Activated CD4-positive, alpha-beta T cell treated with anti-CD3 and anti-CD28 coated beads, Interleukin-2, amount 50 U/mL, for 16 hours (primary cell): ENCODE measurements around the gene RBX1.
A peak's percentile ranks its signal among the peaks of the same experiment; 100 is the strongest.
"Not testable (repeated sequence)": the region's sequence is repeated elsewhere in the genome, so short reads cannot be mapped to it uniquely, and the experiment has no call there.

Experiments used
- DNase-seq: peaks from one replicate; pipeline ENCODE4 v3.0.0-alpha.2; 2020

The RBX1 gene

DNA sequence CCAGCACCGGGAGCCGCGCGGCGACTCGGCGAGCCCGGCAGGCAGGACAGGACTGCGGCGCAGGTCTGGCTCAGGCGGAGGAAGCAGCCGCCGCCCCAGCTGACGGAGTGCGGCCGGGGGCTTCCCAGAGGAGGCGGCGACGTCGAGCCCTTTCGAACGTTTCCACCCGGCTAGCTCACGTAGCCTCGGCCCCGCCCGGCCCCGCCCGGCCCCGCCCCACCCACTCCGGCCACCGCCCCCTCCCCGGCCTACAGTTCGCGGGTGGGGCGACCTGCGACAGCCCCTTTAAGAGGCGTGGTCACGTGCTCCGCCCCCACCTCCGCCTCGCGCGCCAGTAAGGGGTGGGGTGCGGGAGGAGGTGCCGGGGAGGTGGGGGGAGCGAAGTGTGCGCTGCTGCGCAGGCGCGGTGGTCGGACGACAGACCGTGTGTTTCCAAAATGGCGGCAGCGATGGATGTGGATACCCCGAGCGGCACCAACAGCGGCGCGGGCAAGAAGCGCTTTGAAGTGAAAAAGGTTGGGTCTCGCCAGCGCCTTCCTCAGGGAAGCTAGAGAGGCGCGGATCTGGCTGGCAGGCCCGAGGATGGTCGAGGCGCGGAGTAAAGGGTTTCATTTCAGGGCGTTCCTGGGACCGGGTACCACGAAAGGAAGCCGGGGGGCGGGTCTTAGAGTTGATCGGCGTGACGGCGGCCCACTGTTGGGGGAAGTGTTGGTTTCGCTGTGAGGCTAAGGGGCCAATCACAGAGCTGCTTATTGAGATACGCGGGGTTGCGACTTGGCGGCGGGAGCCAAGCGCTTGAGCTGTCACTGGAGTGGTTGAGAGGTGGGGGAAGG lies at the start of gene RBX1:
Gene RBX1, plus strand, starts transcription at position 417 of the 833 bp plus-strand sequence. Its CDS starts 21 bp downstream, at position 438.
- peak; percentile 99 for DNase-seq

DNA sequence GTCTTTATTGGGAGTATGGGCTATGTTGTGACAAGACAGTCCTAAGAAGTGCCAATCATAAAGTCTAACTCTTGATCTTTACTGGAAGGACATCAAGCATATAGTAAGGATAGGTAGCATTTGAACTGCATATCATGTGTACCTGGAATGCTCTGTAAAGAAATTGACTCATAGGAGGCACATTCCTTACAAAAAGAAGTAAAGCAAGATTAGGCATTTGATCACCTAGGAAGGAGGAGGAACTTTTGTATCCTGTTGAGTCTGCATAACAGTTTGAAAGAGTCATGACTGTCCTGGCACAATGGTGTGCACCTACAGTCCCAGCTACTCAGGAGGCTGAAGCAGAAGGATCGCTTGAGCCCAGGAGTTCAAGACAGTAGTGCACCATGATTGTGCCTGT lies 47.1 kb upstream of the RBX1 start:
- DNase-seq = no peak

DNA sequence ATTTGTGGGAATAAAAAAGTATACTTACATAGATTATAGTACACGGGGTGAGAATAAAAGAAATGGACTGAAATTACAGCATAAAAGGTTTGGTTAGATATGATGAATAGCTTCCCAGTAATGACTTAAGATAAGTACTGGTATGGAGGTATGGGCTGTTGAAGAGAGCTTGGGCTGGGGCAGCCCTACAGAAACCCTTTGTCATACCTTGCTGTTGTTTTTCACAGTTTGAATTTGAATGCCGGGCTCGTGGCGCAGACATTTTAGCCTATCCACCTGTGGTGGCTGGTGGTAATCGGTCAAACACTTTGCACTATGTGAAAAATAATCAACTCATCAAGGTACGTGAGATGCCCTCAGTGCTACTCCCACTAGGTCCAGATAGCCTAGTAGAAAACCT lies 42.3 kb upstream of the RBX1 start:
- no peak for DNase-seq

DNA sequence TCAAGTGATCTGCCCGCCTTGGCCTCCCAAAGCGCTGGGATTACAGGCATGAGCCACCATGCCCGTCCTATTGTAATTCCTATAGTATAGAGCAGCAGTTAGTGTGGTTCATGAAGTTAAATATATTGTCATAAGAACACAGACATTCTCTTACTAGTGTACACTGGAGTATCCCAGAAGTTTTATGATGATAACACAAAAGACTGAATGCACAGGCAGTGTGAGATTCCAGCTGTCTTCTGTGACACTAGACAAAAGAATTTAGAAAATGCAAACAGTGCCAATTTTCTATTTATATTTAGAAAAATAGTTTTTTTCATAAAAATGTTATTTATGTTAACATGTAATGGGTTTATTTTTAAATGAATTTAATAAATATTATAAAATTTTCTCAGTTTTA lies 39.4 kb upstream of the RBX1 start:
- DNase-seq = no peak

DNA sequence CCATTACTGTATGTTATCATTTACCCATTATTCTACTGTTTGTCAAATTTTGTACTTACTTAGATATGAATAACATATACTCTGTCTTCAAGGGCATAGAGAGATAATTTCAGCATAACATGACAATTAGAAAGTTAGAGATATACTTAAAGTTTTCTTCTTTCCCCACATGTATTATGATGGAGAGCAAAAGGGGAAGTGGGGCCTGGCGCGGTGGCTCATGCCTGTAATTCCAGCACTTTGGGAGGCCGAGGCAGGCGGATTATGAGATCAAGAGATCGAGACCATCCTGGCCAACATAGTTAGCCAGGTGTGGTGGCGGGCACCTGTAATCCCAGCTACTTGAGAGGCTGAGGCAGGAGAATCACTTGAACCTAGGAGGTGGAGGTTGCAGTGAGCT lies 38.2 kb upstream of the RBX1 start:
- DNase-seq = not testable (repeated sequence)

DNA sequence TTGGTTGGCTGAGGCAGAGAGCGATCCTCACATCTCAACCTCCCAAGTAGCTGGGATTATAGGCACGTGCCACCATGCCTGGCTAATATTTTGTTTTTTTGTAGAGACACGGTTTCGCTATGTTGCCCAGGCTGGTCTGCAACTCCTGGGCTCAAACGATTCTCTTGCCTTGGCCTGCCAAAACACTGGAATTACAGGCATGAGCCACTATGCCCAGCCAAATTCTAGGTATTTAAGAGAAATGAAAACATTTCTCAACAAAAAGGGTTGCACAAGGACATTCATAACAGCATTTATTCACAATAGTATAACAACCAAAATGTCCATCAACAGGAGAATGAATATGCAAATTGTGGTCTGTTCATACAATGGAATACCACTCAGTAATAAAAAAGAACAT lies 31.7 kb upstream of the RBX1 start:
- DNase-seq = no peak

DNA sequence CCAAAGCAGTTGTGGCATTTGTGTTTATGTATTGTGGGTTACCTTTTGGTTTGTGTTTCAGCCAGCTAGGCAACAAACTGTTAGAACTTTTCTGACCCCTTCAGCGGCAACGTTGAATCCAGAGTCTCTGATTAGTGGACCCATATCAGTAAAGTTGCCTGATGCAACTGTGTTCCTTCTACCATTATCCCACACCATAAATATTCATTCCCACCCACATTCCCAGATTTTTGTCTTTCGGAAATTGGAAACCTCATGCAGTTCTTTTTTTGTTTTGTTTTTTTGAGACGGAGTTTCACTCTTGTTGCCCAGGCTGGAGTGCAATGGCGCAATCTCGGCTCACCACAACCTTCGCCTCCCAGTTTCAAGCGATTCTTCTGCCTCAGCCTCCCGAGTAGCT lies 30.7 kb upstream of the RBX1 start:
- no peak for DNase-seq

DNA sequence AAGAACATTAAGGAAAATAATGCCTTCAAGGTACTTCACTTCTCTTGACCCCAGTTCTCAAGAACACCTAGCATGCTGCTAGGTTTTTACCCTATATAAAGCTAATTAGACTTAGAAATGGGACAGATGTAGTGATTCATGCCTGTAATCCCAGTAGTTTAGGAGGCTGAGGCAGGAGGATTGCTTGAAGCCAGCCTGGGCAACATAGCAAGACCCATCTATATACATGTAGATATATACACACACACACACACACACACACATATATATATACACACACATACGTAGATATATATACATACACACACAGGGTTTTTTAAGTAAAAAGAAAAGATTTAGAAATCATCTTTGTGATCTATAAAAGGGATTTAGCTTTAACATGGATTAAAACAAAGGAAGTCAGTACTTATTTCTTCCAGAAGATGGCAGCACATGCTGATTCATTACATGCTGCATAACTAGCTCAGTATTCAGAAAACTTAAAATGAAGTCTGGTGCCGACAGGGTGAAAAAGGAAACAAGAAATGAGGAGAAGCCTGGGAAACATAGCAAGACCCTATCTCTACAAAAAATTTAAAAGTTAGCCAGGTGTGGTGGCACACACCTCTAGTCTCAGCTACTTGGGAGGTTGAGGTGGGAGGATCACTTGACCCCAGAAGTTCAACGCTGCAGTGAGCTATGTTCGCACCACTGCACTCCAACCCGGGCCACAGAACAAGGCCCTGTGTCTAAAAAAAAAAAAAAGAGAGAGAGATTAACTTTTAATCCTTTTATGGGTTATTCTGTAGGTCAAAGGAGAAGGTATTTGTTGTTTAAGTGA lies 28.5 kb upstream of the RBX1 start:
- peak; percentile 61 for DNase-seq

DNA sequence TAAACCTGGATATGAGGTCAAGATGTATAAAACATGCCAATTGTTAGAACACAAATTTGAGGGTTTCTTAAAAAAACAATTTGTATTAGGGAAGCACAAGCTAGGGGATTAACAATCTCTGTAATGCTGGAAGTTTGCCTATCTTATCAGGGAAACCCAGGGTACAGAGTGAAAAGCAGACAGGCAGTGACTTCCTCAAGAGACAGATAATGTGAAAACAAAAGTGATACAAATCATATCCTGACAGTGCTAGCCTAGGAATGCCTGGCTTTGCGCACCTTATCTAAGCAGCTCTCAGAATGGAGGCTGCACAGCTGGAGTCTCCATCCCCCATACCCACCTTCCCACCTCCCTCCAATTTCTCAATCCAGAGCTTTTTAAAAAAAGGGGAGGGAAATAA lies 22.5 kb upstream of the RBX1 start:
- DNase-seq = no peak

DNA sequence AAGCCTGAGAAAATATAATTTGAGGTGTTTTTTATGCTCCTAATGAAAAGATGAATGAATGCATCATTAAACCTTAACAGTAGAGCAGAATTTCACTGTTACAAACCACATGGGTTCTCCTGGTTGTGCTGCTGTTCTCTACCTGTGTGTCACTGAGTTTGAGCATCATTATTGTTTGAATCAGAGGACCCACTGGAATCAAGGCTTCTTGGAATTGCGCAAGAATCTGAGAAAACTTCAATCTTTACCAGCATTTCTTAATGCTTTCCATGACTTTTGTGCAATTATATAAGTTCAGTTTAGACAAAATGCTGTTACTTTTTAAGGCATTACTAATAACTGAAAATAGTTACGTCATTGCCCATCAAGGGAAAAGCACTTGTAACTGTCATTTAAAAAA lies 18.8 kb upstream of the RBX1 start:
- no peak for DNase-seq

DNA sequence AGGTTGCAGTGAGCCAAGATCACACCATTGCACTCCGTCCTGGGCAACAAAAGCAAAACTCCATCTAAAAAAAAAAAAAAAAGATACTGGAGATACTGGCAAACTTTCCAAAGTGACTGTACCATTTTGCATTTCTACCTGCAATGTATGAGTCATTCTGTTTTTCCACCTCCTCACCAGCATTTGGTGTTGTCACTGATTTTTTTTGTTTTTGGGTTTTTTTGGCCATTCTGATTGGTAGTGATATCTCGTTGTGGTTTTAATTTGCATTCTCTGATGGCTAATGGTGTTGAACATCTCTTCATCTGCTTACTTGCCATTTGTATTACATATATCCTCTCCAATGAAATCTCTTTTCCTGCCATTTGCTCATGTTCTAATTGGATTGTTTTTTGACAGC lies 12.0 kb upstream of the RBX1 start:
- peak; percentile 12 for DNase-seq

DNA sequence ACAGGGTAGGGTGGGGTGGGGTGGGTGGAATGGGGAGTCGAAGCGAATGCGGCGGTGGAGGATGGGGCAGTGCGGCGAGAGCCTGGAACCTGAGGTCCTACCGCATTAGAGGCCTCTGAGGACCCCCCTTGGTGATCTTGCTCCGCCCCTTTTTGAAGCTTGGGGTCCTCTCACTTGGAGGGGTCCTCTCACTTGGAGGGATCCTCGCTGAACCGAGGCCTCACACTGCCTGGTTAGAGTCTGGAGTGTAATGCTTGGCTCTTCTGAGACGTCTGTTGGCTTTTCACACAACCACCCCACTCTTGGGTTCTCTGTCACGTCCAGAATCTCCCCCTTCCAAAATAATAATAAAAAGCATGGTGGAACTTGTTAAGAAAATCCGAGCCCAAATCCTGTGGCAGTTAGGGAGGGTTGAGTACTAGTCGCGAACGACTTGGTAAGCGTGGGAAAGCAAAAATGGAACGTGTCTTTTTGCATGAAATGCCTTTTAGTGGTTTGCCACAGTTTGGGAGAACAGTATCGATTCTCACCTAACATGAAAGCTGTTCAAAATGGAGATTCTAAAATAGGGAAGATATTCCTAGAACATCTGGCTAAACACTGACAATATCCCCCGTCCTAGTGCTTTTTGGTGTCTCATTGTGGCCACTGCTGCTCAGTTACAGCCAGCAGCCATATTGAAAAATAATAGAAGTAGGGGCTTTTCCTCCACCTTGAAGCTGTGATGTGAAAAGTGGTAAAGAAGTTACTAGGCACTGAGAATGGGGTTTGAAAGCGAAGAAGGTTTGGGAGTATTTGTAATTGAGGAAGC lies 822 bp downstream of the RBX1 start:
- peak; percentile 21 for DNase-seq

DNA sequence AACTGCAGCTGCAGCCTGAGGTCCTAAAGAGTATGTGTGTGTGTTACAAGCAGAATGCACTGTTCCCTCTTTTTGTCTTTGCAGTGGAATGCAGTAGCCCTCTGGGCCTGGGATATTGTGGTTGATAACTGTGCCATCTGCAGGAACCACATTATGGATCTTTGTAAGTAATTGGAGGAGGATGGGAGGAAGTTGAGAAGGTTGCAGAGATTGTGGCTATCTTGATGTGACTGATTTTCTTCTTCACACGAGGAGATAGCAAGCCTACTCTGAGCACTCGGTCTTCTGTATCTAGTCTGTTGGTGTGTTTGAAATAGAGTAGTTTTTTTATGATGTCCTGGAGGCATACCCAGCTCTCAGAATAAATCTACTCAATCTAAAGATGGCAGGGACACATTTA lies 2.3 kb downstream of the RBX1 start:
- DNase-seq = no peak

DNA sequence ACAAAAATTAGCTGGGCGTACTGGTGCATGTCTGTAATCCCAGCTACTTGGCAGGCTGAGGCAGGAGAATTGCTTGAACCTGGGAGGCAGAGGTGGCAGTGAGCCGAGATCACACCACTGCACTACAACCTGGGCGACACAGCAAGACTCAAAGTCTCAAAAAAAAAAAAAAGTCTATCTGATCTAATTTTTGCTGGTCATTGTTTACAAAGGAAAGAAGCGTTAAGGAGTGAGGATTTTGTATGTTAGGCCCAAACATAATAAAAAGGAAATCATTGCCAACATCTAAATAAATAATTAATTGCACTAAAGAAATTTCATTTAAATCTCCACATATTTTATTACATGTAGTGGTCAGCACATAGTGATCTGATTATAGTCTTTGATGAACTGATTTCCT lies 2.9 kb downstream of the RBX1 start:
- no peak for DNase-seq

DNA sequence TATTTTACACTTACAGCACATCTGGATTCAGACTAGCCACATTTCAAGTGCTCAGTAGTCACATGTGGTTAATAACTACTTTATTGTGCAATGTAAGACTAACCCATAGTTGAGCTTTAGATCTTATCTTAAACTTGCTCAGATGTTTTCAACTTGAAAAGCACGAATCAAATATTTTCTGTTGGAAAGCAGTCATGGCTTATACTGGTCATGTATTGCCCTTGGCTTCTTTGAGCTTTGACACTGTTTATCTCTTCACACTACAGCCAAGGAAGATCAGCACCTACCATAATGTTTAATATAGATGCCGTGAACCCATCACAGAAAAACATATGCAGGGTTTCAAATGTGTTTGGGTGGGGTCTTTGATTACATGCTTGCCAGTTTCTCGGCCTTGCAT lies 4.4 kb downstream of the RBX1 start:
- DNase-seq = peak; percentile 12

DNA sequence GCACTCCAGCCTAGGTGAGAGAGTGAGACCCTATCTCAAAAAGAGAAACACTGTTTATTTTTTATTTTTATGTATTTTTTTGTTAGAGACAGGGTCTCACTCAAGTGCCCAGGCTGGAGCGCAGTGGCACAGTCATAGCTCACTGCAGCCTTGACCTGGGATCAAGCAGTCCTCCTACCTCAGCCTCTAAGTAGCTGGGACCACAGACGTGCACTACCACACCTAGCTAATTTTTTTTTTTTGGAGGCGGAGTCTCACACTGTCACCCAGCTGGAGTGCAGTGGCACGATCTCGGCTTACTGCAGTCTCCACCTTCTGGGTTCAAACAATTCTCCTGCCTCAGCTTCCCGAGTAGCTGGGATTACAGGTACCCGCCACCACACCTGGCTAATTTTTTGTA lies 6.4 kb downstream of the RBX1 start:
- no peak for DNase-seq

DNA sequence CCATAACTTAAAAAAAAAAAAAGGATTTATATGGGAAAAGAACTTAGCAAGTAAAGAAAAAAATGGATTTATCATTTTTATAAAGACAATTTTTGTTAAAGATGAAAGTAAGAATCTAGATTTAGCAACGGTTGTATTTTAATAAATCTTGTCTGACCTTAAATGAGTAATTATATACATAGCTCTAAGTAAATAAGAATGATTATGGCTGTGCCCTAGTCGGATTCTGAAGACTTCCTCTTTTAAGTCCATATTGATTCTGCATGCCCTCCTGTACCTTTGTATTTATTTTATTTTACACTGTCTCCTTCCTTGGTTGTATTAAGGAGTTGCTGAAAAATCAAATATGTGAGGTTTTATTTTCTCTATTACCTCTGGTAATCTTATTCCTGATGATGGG lies 7.1 kb downstream of the RBX1 start:
- no peak for DNase-seq

DNA sequence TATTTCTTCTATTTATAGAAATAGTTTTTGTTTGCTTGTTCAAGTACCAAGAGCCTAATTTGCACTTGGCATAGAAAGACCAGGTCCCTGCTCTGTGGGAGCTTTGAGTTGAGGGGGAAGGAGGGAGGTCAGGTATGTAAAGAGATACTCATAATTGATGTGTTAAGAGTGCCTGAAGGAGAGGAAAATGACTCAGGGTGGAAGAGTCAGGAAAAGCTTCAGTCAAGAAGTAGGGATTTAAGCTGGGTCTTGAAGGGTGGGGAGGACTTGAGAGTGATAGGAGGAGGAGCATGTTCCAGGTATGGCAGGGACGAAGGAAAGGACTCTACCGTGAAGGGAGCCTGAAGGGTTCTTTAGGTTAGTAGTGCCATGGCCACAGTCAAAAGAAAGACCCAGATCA lies 9.0 kb downstream of the RBX1 start:
- DNase-seq = no peak

DNA sequence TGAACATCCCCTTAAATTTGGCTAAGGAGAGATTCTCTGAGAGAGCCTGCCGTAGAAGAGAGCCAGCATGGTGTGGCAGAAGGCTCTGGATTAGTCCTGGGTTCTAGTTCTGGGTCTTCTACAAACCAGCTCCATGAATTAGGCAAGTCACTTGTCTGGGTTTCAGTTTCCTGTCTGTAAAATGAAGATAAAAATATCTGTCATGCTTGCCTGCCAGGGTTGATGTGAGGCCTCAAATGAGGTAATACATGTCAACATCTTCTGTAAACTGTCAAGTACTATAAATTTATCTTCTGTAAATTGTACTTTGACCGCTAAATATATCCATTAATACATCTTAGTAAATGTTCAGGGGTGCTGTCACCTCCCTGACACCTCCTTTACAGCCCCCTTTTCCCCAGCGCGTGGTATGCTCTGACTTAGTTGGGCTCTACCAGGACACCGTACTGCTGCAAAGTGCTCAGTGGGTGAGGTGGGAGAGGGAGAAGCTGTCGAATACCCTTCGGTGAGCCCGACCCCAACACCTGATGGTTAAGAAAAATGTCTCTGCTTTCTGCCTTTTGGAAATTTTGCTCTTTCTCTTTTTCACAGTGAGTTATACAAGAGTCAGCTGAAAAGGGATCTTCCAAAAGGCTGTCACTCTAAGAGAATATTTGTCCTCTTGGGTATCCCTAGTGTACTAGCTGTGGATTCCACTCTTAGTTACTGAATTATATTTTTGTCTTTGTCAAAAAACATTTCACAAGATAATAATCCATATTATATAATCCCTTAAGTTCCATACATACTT lies 15.0 kb downstream of the RBX1 start:
- peak; percentile 10 for DNase-seq

DNA sequence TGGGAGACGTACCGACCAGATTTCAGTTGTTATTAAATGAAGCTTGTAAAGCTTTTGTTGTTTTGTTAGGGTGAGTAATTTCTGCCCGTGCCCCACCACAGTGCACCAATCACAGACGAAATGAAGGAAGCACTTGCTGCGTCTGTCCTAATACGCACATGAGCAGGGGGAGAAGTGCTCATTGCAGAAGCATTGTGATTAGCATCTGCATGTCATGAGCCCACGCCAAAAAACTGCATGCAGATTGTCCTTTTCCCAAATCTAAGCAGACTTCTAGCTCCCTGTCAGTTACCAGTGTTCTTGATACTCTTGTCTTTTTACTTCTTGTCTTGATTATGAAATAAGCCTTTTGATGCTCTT lies 15.5 kb downstream of the RBX1 start:
- no peak for DNase-seq

DNA sequence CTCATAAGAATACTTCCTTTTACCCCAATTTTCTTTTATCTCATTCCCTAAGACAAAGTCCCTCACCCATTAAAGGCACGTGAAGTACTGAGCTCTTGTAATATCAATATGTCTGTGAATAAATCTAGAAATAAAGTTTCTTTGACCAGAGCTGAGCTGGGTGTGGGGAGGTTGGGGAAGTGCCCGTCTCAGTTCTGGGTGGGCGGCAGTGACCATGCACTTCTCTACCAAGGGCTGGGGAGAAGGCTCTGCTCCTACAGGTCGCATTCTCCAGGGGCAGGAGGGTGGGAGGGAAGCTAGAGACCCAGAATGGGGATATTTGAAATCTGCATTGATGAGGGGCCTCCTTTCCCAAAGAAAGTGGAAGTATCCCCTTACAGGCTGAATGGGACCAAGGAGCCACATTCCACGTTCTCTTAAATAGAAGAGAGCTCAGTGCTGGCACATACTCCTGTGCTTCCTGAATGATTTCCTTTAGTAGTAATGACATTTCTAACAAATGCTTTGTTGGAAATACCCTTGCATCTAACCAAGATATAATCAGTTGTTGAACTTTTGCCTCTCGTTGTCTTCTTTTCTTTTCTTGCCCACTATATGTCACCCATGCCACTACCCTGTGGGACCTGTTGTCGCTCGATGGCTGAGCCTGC lies 16.1 kb downstream of the RBX1 start:
- no peak for DNase-seq

DNA sequence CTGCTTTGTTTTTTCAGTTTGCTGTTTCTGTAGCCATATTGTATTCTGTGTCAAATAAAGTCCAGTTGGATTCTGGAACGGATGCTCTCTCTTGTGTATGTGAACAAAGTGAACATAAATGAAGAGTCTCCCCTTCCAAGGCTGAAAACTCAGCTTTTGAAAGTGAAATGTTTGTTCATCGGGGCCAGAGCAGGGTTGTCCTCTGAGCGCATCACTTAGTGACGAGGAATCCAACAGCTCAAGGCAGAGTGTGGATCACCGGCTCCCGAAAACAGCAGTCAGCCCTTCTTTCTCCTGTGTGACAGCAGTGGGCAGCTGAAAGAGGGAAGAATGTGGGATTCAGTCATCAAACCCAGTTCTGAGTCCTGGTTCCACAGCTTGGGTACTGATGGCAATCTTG lies 21.4 kb downstream of the RBX1 start:
- no peak for DNase-seq
